Left kidney (tissue), 2 donors: ENCODE measurements around the gene SNX9. TPM values are rescaled to one million over a fixed set of nuclear protein-coding genes. Genes with fewer than 3 reads are reported as not detected.
"Not testable (repeated sequence)": the region's sequence is repeated elsewhere in the genome, so short reads cannot be mapped to it uniquely, and the experiment has no call there.

Experiments used
- DNase-seq: peaks from one replicate; pipeline ENCODE4 v3.0.0-alpha.2; 2013
- polyA plus RNA-seq: library from polyadenylated mRNA; unstranded; fragments of 120-200 nt; gene quantifications from one replicate; pipeline ENCODE4 v1.2.1, GENCODE V29; 2013; ENCODE audit not compliant: insufficient read length

The SNX9 gene
- polyA plus RNA-seq, 1 donor, result 39.7 TPM

DNA sequence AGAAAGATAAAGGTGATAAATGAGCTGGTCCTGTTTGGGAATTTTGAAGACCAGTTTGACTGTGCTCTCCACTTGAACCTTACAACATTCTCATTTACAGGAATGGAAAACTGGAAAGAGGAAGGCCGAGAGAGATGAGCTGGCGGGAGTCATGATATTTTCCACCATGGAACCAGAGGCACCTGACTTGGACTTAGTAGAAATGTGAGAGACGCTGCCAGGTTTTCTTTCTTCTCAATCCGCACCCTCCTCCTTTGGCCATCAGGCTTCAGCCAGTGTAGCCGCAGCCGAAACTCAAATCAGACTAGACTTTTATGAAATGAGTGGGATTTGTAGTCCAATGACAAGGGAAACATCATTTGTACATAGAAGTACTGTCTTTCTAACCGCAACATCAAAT, 104.0 kb downstream of the SNX9 start:
- no peak for DNase-seq

DNA sequence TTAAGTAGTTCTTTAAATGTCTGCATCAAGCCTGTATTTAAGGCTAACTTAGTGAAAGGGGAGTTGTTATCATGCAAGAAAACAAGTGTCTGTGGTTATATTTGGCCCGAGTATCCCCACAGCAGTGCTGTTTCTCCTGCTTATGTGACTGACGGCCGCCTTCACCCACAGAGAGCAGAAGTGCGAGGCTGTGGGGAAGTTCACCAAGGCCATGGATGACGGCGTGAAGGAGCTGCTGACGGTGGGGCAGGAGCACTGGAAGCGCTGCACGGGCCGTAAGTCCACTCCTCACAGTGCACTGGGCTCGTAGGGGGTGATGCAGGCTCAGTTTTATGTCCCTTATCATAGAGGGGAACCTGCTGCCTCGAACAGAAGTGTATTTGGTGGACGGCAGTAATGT, 105.4 kb downstream of the SNX9 start:
- no peak for DNase-seq

DNA sequence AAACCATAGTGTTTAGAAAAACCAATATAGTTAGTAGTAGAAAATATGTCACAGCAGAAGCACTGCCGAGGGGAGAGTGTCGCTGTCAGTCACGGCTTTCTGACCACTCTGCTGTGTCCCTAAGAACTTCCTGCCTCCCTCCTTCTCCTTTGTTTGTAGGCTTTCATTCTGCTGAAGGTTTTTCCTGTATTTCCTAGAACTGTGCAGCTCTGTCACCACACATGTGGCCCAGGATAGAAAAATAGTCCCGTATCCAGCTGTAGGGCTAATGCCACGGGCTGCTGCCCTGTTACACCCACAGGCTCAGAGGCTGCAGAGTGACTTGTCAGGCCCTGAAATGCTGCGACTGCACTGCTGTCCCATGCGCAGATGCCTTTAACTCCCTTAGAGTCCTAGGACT, 106.0 kb downstream of the SNX9 start:
- DNase-seq, result no peak

DNA sequence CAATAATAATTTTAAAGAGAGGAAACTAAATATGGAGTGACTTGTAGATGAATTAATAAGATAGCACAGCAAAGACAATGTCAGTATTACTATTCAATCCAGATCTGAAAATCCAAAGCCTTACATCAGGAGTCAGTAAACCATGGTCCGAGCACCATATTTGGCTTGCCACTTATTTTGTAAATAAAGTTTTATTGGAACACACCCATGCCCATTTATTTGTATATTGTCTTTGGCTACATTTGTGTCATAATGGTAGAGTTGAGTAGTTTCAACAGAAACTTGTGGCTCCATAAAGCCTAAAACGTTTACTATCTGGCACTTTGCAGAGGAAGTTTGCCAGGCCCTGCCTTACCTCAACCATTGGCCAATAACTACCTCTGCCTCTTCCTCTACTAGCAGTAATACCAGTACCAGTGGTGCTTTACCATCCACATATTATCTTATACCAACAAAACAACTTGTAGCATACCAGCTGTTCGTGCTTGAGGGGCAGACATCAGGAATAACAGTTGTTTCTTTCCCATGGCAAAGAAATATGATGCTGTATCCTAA, 106.8 kb downstream of the SNX9 start:
- no peak for DNase-seq

DNA sequence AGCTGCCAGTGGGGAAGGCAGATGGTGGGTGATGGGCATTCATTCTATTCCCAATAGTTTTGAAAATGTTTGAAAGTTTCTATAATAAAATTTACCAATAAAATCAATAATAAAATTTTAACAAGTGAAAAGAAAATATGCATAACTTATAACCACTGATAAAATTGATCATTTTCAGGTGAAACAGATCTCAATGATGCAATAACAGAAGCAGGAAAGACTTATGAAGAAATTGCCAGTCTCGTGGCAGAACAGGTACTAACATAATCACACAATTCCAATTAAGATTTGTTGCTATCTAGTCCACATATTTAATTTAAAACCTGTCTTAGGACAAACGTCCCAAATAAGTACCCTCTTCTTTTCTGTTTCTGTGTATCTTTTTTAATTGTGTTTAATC, 112.7 kb downstream of the SNX9 start:
- DNase-seq, result no peak

DNA sequence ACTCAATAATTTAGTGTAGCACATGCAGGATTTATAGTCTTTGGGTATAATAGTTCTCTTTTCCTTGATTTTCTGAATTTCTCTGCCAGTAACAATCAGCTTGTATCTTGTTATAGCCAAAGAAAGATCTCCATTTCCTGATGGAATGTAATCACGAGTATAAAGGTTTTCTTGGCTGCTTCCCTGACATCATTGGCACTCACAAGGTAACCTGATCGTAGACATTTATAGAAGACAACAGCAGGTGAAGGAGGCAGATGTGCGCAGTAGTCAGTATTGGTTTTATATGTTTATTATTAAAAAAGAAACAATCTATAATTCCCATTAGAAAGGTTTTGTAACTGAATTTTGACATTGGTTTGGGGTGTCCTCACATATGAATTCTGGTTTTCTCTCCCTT, 114.3 kb downstream of the SNX9 start:
- DNase-seq, result no peak

DNA sequence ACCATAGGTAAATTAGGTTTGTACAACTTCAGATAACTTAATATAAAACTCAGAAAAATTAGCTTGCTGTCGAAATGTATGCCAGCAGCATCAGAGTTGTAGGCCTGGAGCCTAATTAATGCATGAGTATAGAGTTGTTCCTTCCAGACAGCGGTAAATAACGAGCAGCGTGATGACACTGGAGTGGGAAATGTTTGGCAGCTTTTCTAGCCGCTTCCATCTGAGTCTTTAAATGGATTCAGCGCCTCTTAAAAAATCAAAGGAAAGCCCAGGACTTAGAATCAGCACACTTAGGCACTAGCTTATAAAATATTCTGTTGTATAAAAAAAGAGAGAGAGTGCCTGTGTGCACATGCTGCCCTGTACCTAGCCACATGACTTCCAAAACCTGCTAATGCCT, 114.9 kb downstream of the SNX9 start:
- no peak for DNase-seq

DNA sequence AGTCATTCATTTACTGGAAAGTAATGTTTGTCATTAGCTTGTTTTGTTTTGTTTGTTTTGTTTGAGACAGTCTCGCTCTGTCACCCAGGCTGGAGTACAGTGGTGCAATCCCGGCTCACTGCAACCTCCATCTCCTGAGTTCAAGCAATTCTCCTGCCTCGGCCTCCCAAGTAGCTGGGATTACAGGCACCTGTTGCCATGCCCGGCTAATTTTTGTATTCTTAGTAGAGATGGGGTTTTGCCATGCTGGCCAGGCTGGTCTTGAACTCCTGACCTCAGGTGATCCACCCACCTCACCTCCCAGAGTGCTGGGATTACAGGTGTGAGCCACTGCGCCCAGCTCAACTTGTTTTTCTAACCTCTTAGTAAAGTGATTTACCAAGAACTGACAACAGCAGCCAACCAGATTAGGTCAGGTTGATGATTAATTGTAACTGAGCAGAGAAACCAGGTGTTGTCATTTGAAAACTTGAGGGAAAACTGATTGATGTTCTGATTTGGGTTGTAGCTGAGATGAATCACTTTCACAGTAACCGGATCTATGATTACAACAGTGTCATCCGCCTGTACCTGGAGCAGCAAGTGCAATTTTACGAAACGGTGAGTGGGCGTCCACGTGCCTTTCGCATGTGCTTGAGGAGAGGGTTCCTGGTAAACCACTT, 117.5 kb downstream of the SNX9 start:
- DNase-seq, result not testable (repeated sequence)

DNA sequence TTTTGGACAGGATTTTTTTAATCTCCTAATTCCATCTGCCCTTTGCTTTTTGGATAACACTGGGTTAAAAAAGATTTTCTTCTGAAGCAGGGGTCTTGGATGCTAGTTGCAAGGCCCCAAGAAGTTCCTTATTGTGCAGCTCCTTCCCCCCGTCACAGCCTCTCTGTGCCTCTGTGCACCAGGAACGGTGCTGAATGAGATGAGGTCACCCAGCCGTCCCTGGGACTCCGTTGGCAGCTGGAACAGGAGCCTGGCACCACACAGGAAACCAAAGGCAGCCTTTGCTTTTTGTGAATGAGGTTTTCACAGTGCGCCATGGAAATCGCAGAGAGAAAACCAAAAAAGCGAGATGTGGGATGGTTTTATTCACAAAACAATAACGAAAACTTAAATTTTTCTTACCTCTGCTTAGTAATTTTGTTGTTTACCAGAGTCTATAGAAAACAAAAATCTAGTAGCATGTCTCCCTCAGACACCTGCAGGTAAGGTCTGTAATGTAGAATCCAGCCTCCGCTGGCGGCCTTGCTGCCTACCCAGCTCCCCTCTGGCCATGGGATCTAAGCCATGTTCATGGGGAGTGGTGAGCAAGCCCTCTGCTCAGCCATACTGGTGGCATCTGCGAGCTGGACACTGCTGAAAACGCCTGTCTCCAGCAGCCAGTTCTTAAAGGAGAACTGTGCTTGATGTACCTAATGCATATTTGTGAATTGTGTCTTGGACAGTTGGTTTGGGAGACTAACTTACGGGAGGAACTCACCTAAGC, 118.2 kb downstream of the SNX9 start:
- no peak for DNase-seq

DNA sequence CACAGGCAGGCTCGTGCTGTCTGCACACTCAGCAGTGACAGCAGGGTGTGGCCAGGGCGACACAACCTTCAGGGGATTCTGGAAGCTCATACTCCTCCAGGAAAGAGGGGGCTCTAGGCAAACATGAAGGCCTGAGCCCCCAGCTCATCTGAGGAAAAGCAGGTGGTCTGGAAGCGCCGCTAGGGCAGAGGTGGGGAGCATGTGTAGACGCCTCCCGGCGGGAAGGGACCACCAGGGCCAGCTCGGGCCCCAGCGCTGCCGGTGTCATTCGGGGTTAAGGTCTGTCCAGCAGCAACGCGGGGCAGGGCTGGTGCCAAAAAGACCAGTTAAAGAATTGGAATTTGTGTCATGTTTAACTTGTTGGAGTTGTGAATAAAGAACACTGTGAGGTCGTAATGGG, 119.3 kb downstream of the SNX9 start:
- no peak for DNase-seq

DNA sequence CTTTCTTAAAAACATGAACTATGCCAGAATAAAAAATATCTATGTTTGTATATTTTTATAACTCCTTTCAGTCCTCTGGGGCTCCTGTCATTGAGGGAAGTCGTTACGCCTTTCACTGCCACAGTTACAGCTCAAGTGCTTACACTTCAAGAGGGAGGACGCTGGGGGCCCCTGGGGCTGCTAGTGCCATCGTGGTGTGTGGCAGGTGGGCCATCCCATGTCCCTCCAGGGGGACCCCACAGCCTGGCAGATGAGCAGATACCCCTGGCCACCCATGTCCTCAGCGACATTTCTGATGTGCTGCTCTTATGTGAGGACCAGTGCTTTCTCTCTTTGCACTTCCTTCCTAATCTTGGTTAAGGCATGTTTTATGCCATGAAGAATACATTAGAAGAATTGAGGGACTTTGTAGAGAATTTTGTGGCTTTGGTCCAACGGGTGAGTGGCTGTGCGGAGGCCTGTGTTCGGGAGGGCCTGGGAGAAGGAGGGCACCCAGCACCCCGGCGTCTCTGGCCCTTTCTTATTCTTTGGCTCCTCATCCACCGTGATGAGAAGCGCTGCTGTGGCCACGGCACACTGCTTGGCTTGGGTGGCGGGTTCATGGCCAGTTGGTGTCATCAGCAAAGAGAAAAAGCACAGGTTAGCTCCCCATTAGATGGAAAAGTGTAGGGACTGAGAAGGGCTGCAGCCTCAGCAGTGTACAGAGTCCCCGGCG, 120.4 kb downstream of the SNX9 start:
- DNase-seq, result no peak

DNA sequence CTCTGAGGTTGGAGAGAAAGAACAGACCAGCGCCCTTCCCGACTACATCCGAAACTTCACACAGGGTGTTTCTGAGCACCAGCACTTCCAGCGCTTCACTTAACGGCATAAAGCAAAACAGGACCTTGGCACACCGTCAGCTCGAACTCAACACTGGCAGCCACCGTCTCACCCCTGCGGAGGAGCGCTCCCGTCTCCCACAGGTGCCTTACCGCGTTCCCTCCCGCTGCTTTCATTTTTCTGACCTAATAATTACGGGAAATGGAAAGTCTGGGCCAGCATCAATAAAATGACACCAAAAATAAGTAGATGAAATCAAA, 120.9 kb downstream of the SNX9 start:
- no peak for DNase-seq

DNA sequence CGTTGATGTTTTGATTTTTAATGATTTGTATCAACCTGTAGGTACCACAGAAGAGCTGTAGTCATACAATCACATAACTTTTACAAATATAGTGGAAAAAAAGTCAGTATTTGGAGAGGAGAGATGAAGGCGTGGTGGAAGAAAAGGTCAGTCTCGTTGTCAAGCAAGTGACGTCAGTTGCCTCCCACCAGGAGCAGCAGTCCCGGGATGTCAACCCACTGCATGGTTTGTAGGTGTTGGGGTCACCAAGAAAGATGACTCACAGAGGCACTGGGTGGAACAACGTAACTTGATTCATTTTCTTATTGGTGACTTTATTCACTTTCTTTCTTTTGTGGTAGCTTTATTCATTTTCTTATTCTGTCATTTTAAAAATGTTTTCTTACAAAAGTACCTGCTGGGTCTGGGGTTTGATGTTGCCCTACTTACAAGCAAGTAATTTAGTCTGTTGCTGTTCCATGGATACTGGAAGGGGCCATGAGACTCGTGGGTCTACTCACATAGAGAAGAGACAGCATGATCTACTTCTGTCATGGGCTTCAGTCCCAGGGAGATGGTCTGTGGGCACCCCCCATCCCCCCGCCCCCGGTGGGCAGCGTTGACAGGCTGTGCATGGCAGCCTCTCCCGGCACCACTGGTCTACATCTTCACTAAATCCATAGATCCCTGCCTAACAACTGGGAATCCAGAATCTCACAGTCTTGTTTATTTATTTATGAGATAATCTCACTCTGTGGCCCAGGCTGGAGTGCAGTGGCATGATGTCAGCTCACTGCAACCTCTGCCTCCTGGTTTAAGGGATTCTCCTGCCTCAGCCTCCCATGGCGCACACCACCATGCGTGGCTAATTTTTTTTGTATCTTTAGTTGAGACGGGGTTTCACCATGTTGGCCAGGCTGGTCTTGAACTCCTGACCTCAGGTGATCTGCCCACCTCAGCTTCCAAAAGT, 122.2 kb downstream of the SNX9 start:
- no peak for DNase-seq

DNA sequence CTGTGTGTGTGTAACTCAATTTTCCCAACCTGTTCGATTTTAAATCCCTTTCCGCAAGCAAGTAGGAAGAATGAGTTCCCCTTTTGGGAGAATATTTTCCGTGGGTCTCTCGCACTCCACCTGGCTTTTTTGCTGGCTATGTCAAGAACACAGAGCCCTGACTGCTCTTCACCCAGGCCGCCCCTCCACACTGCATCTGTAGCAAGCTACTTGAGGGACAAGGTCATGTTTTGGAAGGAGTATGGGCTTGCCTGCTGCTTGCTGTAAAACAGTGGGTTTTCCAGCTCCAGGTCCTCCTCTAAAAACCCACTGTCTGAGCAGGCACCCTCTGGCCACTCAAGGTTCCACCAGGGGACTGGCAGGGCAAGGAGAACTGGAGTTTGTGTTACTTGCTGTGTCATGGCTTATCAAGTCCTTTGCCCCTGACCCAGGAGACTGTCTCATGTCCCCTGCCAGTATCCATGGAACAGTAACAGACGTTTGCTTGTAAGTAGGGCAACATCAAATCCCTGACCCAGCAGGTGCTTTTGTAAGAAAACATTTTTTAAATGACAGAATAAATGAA, 123.1 kb downstream of the SNX9 start:
- DNase-seq, result no peak

DNA sequence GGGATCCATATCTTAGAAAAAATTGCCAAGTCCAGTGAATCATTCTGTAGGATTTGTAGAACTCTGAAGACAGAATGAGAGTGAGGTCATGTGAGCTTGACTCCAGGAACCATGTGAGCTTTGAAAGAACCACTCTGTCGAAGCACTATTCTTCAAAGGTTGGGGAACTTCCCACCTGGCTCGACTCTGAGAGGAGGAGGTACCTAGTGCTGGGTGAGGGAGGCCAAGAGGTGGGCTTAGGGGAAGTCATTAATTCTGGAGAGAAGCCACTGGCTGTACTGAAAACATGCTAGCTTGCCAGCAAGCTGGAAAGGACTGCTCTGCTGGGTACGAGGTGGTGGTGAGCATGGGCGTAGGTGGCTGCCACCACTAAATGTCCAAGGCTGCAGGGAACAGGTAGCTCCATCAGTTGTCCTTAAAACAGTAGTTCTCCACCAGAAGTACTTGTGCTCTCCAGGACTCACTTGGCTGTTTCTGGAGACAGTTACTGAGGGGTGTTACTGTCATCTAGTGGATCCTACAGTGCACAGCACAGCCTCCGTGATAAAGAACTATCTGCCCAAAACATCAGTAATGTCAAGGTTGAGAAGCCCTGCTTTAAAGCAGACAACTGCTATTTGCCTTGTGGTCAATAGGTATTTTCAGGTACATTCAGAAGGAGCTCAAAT, 124.0 kb downstream of the SNX9 start:
- DNase-seq, result no peak

DNA sequence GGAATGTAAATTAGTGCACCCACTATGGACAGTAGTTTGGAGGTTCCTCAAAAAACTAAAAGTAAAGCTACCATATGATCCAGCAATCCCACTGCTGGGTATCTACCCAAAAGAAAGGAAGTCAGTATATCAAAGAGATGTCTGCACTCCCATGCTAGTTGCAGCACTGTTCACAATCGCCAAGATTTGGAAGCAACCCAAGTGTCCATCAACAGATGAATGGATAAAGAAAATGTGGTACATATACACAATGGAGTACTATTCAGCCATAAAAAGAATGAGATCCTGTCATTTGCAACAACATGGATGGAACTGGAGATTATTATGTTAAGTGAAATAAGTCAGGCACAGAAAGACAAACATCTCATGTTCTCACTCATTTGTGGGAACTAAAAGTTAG, 127.9 kb downstream of the SNX9 start:
- DNase-seq, result not testable (repeated sequence)

DNA sequence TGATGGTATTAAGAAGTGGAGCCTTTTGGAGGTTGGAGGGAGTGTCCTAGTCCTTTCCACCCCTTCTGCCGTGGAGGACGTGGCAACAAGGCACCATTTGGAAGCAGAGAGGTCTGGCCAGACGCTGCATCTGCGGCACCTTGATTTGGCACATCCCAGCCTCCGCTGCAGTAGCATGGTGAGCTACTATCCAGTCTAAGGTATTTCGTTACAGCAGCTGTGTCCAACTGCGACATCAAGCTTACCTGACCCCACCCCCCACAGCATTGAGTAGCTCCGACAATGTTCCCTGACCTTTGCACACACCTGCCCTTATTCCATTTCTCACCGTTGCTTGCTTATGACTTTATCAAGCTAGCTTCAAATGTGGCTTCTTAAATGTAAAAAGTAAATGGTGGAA, 128.8 kb downstream of the SNX9 start:
- no peak for DNase-seq

DNA sequence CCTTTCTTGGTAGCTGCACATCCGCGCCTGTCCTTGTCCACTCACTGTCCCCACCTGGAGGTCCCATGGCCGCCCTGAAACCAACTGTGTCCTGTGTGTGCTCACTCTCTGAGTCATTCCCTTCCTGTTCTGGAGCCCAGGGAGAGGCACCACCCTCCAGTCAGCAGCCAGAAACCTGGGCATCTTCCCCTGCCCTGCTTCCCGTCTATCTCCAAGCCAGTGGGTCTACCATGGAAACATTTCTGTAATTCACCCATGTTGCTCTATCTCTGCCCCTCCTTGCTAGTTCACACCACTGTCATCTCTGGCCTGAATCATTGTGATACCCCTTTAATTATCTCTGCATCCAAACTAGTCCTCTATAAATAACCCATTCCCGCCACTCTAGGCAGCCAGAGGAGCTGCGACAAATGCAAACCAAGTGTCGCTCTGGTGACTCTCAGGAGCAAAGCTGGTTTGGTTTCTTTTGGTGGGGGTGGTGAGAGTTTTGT, 129.9 kb downstream of the SNX9 start:
- no peak for DNase-seq

DNA sequence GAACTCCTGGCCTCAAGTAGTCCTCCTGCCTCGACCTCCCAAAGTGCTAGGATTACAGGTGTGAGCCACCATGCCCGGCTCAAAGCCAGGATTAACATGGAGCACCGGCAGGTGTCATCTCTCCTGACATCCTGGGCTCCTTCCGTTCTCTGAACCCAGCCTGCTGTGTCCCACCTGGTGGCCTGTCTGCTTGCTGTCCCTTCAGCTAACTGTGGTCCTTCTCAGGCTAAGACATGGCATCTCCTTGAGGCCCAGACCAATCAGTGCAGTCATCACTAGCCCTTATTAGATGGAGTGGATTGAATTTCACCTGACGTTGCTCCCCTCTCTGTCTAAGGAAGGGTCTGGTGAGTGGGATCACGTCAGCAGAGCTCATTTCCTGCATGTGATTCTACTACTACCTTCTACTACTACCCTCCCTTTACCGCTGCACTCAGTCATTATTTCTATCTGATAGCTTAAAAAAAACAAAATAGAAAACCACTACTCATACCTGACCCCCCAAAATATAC, 130.6 kb downstream of the SNX9 start:
- no peak for DNase-seq
